A673 (cell line): Measurements from ENCODE around the gene AMPD2. TPM values are rescaled to one million over a fixed set of nuclear protein-coding genes. Genes with fewer than 3 reads are reported as not detected.

ENCODE experiments used
- BruUV-seq: library from RNA; stranded (reverse); fragments of 400-500 nt; replicated peaks from 2 replicates; lab custom pipeline; 2021; lab: Mats Ljungman, UMichigan
- CTCF ChIA-PET: fragments of 300-600 bp; sonication (Branson Sonifier 250); formaldehyde crosslinking; loops from one replicate; lab custom pipeline; 2022; ENCODE audit warnings: antibody characterized with exemption; lab: Charles Lee
- POLR2A ChIA-PET: fragments of 300-600 bp; sonication (Branson Sonifier 250); formaldehyde crosslinking; loops from one replicate; lab custom pipeline; 2022; ENCODE audit warnings: antibody characterized with exemption; ENCODE audit not compliant: low non-redundant PET; lab: Charles Lee
- DNase-seq: peaks from one replicate; pipeline ENCODE4 v3.0.0-alpha.2; 2015; ENCODE audit warnings: low spot score
- H3K27ac ChIP-seq: fragments of 200-600 bp; sonication (generic); 2 replicates; pipeline ENCODE4 v1.5.1; 2016; ENCODE audit warnings: mixed run types, low read depth, mild to moderate bottlenecking, mixed read lengths, antibody characterized with exemption, low read length; ENCODE audit not compliant: poor library complexity, severe bottlenecking
- H3K27me3 ChIP-seq: fragments of 200-600 bp; sonication (generic); replicated peaks from 2 replicates; pipeline ENCODE4 v1.6.1; 2017; ENCODE audit warnings: mixed run types, low read depth, mild to moderate bottlenecking, mixed read lengths, antibody characterized with exemption, low read length; ENCODE audit not compliant: insufficient read depth, poor library complexity
- H3K36me3 ChIP-seq: fragments of 200-600 bp; sonication (generic); 2 replicates; pipeline ENCODE4 v1.6.1; 2016; ENCODE audit warnings: mixed run types, mild to moderate bottlenecking, mixed read lengths, antibody characterized with exemption, low read length; ENCODE audit not compliant: insufficient read depth, poor library complexity, severe bottlenecking
- H3K4me1 ChIP-seq: fragments of 200-600 bp; sonication (generic); 2 replicates; pipeline ENCODE4 v1.6.1; 2017; ENCODE audit warnings: mixed run types, mild to moderate bottlenecking, mixed read lengths, antibody characterized with exemption, low read length; ENCODE audit not compliant: insufficient read depth, poor library complexity, severe bottlenecking
- H3K4me3 ChIP-seq: fragments of 200-600 bp; sonication (generic); 2 replicates; pipeline ENCODE4 v1.5.1; 2016; ENCODE audit warnings: low read depth, mixed run types, mild to moderate bottlenecking, mixed read lengths, low read length; ENCODE audit not compliant: poor library complexity, severe bottlenecking
- H3K9me3 ChIP-seq: fragments of 200-600 bp; sonication (generic); 2 replicates; pipeline ENCODE4 v1.6.1; 2016; ENCODE audit warnings: mixed run types, low read depth, mild to moderate bottlenecking, mixed read lengths, antibody characterized with exemption, low read length; ENCODE audit not compliant: poor library complexity, severe bottlenecking
- EZH2 ChIP-seq: fragments of 200-600 bp; sonication (generic); IDR thresholded peaks from 2 replicates; pipeline ENCODE4 v1.6.1; 2017; ENCODE audit warnings: borderline replicate concordance, low read depth, mild to moderate bottlenecking, mixed read lengths, antibody characterized with exemption, low read length; ENCODE audit not compliant: poor library complexity, severe bottlenecking
- intact Hi-C: fragments of 100-400 bp; cut with micrococcal nuclease; formaldehyde crosslinking; loops from one replicate; pipeline ENCODE4 v1.10.0; 2022; ENCODE audit not compliant: unreplicated experiment
- total RNA-seq: library from RNA; stranded (reverse); gene quantifications from 2 replicates; pipeline ENCODE4 v1.2.3, GENCODE V29; 2021
- TF ChIP-seq, protein P1 (sequence below): fragments of 300-800, 200-600 bp; sonication (generic); conservative IDR thresholded peaks from 2 replicates; pipeline ENCODE4 v1.5.1; 2017; ENCODE audit warnings: low read depth, mild to moderate bottlenecking, antibody characterized with exemption, low read length, moderate library complexity, mixed read lengths

AMPD2 gene
- total RNA-seq, 1 experiment from 2014 or later = 132 TPM

DNA sequence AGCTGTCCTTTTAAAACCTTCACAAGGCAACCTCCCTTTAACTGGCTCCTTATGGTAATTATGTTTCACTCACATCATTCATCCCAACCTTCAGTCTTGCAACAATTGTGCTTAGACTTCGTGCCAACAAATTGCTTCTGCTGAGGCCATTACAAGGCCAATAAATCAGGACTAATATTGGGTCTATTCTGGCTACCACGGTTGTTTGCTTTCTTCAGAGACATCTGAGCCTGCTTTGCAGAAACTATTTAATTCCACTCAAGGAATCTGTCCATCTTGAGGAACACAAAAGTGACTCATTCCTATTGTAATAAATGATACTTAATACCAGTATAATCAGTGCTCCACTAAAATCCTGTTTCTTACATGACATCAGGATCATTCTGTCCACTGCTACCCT lies 33.7 kb downstream of the AMPD2 start:
- Histone ChIP-seq H3K4me3 (no peak overlapping the region), H3K27ac (peak overlapping the region; percentile 84), H3K27me3 (no peaks in the 10 kb centered on the region), H3K36me3 (peaks cover 5% of the 10 kb centered on the region), H3K9me3 (no peaks in the 10 kb centered on the region), H3K4me1 (peaks cover 59% of the 10 kb centered on the region)
- ChIA-PET CTCF (interaction anchor here (4.7 kb wide), 1 partner anchor 12 kb away, joined by 35 read pairs; no protein-coding TSS in a partner anchor), POLR2A (no interaction called here)
- no TSS peak for BruUV-seq
- TF ChIP-seq EZH2 = no peak
- TF ChIP-seq, protein P1, sequence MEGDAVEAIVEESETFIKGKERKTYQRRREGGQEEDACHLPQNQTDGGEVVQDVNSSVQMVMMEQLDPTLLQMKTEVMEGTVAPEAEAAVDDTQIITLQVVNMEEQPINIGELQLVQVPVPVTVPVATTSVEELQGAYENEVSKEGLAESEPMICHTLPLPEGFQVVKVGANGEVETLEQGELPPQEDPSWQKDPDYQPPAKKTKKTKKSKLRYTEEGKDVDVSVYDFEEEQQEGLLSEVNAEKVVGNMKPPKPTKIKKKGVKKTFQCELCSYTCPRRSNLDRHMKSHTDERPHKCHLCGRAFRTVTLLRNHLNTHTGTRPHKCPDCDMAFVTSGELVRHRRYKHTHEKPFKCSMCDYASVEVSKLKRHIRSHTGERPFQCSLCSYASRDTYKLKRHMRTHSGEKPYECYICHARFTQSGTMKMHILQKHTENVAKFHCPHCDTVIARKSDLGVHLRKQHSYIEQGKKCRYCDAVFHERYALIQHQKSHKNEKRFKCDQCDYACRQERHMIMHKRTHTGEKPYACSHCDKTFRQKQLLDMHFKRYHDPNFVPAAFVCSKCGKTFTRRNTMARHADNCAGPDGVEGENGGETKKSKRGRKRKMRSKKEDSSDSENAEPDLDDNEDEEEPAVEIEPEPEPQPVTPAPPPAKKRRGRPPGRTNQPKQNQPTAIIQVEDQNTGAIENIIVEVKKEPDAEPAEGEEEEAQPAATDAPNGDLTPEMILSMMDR = no peak
- intact Hi-C loops = no loop called here
- DNase-seq = peak; percentile 85

DNA sequence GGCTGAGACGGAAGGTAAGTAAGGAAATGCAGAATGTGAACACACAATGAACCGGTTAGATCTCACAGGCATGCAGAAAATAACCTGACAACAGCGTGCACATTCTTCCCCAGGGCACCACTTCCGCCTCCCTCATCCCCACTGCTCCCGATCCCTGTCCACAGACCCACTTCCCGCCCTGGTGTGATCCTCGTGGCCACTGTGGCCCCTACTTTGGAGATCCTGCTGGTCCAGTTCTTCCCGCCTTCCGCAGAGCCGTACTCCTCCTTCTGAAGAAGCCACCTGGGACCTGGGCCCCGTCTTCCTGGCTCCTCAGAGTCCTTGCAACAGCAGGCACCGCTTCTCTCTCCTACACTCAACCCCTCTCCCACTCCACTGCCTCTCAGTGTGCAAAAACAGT lies 34.9 kb downstream of the AMPD2 start:
- Histone ChIP-seq H3K4me3 (peak overlapping the region; percentile 97), H3K27ac (peak overlapping the region; percentile 93), H3K9me3 (no peaks in the 10 kb centered on the region), H3K36me3 (peaks cover 17% of the 10 kb centered on the region), H3K27me3 (no peaks in the 10 kb centered on the region), H3K4me1 (peaks cover 50% of the 10 kb centered on the region)
- no TSS peak for BruUV-seq
- POLR2A ChIA-PET = no interaction called here
- DNase-seq = peak; percentile 82
- intact Hi-C loops = no loop called here
- TF ChIP-seq EZH2 = no peak
- CTCF ChIA-PET = interaction anchor here (0.7 kb wide), 1 partner anchor 455 kb away, joined by 25 read pairs; no protein-coding TSS in a partner anchor

DNA sequence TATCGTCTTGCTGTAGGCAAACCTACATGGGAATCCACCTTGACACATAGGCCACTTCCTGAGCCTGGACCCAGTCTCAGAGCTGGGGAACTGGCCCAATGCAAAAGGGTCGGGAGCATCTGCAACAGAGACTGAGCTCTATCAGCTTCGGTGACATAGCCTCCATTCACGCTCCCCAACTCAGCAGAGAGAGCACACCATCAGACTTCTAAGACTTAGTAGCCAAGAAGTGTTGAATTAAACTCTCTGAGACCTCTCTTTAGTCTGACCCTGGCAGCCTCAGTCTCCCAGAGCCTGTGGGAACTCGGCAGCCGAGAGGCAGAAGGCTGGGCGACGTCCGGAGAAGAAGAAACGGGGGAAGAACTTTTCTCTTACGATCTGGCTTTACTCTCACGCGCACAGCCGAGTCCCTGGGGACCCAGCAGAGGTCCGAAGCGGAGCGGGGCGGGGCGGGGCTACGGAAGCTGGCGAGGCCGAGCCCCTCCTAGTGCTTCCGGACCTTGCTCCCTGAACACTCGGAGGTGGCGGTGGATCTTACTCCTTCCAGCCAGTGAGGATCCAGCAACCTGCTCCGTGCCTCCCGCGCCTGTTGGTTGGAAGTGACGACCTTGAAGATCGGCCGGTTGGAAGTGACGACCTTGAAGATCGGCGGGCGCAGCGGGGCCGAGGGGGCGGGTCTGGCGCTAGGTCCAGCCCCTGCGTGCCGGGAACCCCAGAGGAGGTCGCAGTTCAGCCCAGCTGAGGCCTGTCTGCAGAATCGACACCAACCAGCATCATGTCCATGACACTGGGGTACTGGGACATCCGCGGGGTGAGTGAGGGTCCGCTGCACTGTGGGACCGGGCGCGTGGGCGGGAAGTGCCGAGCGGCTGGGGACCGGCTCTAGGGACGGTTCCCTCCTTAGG lies 36.2 kb downstream of the AMPD2 start, which contains the start of gene GSTM4:
Gene GSTM4, plus strand, starts transcription at position 485 of the 905 bp plus-strand sequence. Its CDS starts 291 bp downstream, at position 776.
- Histone ChIP-seq H3K9me3 (no peaks in the 10 kb centered on the region), H3K27ac (peak within 1 kb of the TSS; percentile 93), H3K4me3 (peak within 1 kb of the TSS; percentile 97), H3K36me3 (peaks cover 29% of the 10 kb centered on the region), H3K4me1 (peaks cover 37% of the 10 kb centered on the region), H3K27me3 (no peaks in the 10 kb centered on the region)
- ChIA-PET CTCF (no interaction called here), POLR2A (interaction anchor here (0.6 to 0.7 kb wide), 2 partner anchors 65 to 97 kb away, joined by 8 to 11 read pairs; no protein-coding TSS in a partner anchor)
- peak; percentile 95 for DNase-seq
- TSS peak; percentile 75 for BruUV-seq
- no peak for TF ChIP-seq EZH2
- TF ChIP-seq, protein P1 = no peak
- intact Hi-C loops = no loop called here
